HepG2 (cell line): Measurements from ENCODE around the gene ISLR2. TPM values are rescaled to one million over a fixed set of nuclear protein-coding genes. Genes with fewer than 3 reads are reported as not detected.

Experiments
- ATAC-seq: fragments of 200-7000 bp; cut with Tn5 transposase; 3 replicates; pipeline ENCODE4 v1.9.1; 2020; ENCODE audit warnings: mild to moderate bottlenecking, moderate library complexity
- BruUV-seq: library from RNA; stranded (reverse); fragments of 400-500 nt; replicated peaks from 2 replicates; lab custom pipeline; 2021; lab: Mats Ljungman, UMichigan
- CTCF ChIA-PET: fragments of 300-600 bp; formaldehyde crosslinking; extraction: SDS; loops from one replicate; lab custom pipeline; 2021; ENCODE audit warnings: low total read pairs, inconsistent platforms, low intra/inter-chr PET ratio; lab: Yijun Ruan, JAX
- POLR2A ChIA-PET: fragments of 350-600 bp; sonication (Branson Sonifier 250); formaldehyde crosslinking; loops from one replicate; lab custom pipeline; 2020; ENCODE audit warnings: antibody characterized with exemption, inconsistent platforms; lab: Yijun Ruan, JAX
- DNase-seq: peaks from one replicate; pipeline ENCODE4 v3.0.0-alpha.2; 2015; ENCODE audit warnings: low spot score
- FAIRE-seq: peaks from 3 replicates; lab custom pipeline; 2011; peaks lifted over from hg19 to GRCh38; lab: Jason Lieb, UNC
- H2AFZ ChIP-seq: one replicate; pipeline ENCODE4 v1.6.1; 2011; ENCODE audit warnings: low read length, inconsistent platforms
- H3K27ac ChIP-seq: fragments of 300-600 bp; 3 replicates; pipeline ENCODE4 v1.8.0; 2011; ENCODE audit warnings: mixed run types, mild to moderate bottlenecking, mixed read lengths, low read length, inconsistent platforms; ENCODE audit not compliant: insufficient read depth; ENCODE audit errors: extremely low read length
- H3K27me3 ChIP-seq, 2 experiments: fragments of 200-600 bp in 1 of 2; 2 replicates in 1 of 2; 3 replicates in 1 of 2; pipeline versions ENCODE4 v1.6.0 to v1.8.0; 2011; ENCODE audit warnings: low read length in 2 of 2, mild to moderate bottlenecking in 2 of 2, moderate library complexity in 2 of 2, inconsistent platforms in 1 of 2; ENCODE audit not compliant: insufficient read depth in 2 of 2, control insufficient read depth in 1 of 2
- H3K36me3 ChIP-seq, 2 experiments: fragments of 200-600 bp in 1 of 2; replicated peaks in 1 of 2; 2 replicates in 1 of 2; 3 replicates in 1 of 2; pipeline versions ENCODE4 v1.5.1 to v1.8.0; 2011; ENCODE audit warnings: low read length in 2 of 2, inconsistent platforms in 1 of 2; ENCODE audit not compliant: insufficient read depth in 2 of 2, control insufficient read depth in 1 of 2
- H3K4me1 ChIP-seq: 2 replicates; pipeline ENCODE4 v1.5.1; 2012; ENCODE audit warnings: low read length, inconsistent platforms; ENCODE audit not compliant: insufficient read depth
- H3K4me2 ChIP-seq: 2 replicates; pipeline ENCODE4 v1.6.0; 2011; ENCODE audit warnings: low read depth, low read length, inconsistent platforms
- H3K4me3 ChIP-seq, 3 experiments: fragments of 200-600 bp in 1 of 3; sonication (generic), shearing (Covaris generic) in 1 of 3; replicated peaks in 1 of 3; 2 replicates each; pipeline ENCODE4 v1.5.1; 2011 to 2016; ENCODE audit warnings: low read length in 3 of 3, inconsistent platforms in 2 of 3, low read depth in 2 of 3, mild to moderate bottlenecking in 2 of 3, control low read depth in 1 of 3, mixed read lengths in 1 of 3; ENCODE audit not compliant: insufficient read depth in 1 of 3
- H3K79me2 ChIP-seq: one replicate; pipeline ENCODE4 v1.6.1; 2011; ENCODE audit warnings: low read length, inconsistent platforms; ENCODE audit not compliant: insufficient read depth
- H3K9ac ChIP-seq: 2 replicates; pipeline ENCODE4 v1.6.0; 2011; ENCODE audit warnings: mild to moderate bottlenecking, low read depth, low read length, inconsistent platforms; ENCODE audit not compliant: insufficient read depth
- H3K9me3 ChIP-seq: 2 replicates; pipeline ENCODE4 v1.5.1; 2012; ENCODE audit warnings: mild to moderate bottlenecking, low read length
- H4K20me1 ChIP-seq: 2 replicates; pipeline ENCODE4 v1.6.0; 2011; ENCODE audit warnings: inconsistent platforms, mild to moderate bottlenecking, low read length, moderate library complexity; ENCODE audit not compliant: insufficient read depth
- AHR ChIP-seq: IDR thresholded peaks from 2 replicates; pipeline ENCODE4 v1.6.1; 2018; ENCODE audit warnings: missing genetic modification reagents, missing compliant biosample characterization
- ATF7 ChIP-seq, 2 experiments: fragments of 450-650 bp in 1 of 2; sonication (generic) in 1 of 2; formaldehyde crosslinking in 1 of 2; IDR thresholded peaks; 2 replicates each; pipeline versions ENCODE4 v1.4.0 to v1.6.1; 2016 to 2020; ENCODE audit warnings: antibody characterized with exemption in 1 of 2, mild to moderate bottlenecking in 1 of 2, missing genetic modification reagents in 1 of 2
- BCLAF1 ChIP-seq: fragments of 450-650 bp; IDR thresholded peaks from 2 replicates; pipeline ENCODE4 v1.6.1; 2017; ENCODE audit warnings: mild to moderate bottlenecking
- MTERF4 ChIP-seq: sonication (generic); formaldehyde crosslinking; IDR thresholded peaks from 2 replicates; pipeline ENCODE4 v1.8.0; 2023; ENCODE audit warnings: mild to moderate bottlenecking, missing genetic modification reagents
- MZF1 ChIP-seq: sonication (generic); formaldehyde crosslinking; IDR thresholded peaks from 2 replicates; pipeline ENCODE4 v1.8.1; 2023; ENCODE audit warnings: mild to moderate bottlenecking, missing genetic modification reagents, borderline replicate concordance
- PHF21A ChIP-seq: sonication (generic); formaldehyde crosslinking; IDR thresholded peaks from 2 replicates; pipeline ENCODE4 v1.5.0; 2020; ENCODE audit warnings: mild to moderate bottlenecking, missing genetic modification reagents
- ZKSCAN1 ChIP-seq: fragments of 150-350 bp; IDR thresholded peaks from 2 replicates; pipeline ENCODE4 v1.6.1; 2014; ENCODE audit warnings: low read length
- ZNF264 ChIP-seq: sonication (generic); formaldehyde crosslinking; IDR thresholded peaks from 2 replicates; pipeline ENCODE4 v1.4.0; 2020; ENCODE audit warnings: missing genetic modification reagents
- ZNF790 ChIP-seq: sonication (generic); formaldehyde crosslinking; IDR thresholded peaks from 2 replicates; pipeline ENCODE4 v1.8.0; 2022; ENCODE audit warnings: missing genetic modification reagents, mild to moderate bottlenecking, borderline replicate concordance
- ZNF839 ChIP-seq: sonication (generic); formaldehyde crosslinking; IDR thresholded peaks from 2 replicates; pipeline ENCODE4 v1.4.0; 2020; ENCODE audit warnings: missing genetic modification reagents, mild to moderate bottlenecking, borderline replicate concordance
- WGBS: methylation state at CpG from one replicate; pipeline ENCODE4 v1.1.6; 2017; ENCODE audit warnings: low lambda C conversion rate; 5-methylcytosine and 5-hydroxymethylcytosine counted together
- in situ Hi-C: cut with HindIII; loops from 2 replicates; pipeline ENCODE4 v1.10.0; 2017; ENCODE audit warnings: low pct_unique_long_range_greater_than_20kb; ENCODE audit not compliant: extremely low pct_ligation_motif_present
- intact Hi-C: fragments of 100-400 bp; cut with micrococcal nuclease; formaldehyde crosslinking; loops from one replicate; pipeline ENCODE4 v1.10.0; 2022; ENCODE audit not compliant: unreplicated experiment
- polyA plus RNA-seq, 8 experiments: library from polyadenylated mRNA; depleted of rRNA in 3 of 8; stranded (reverse) in 7 of 8; unstranded in 1 of 8; fragments of >200 nt; fragmentation: Illumina TruSeq in 4 of 8; extraction: Trizol in 4 of 8; gene quantifications; 2 replicates each; pipeline versions ENCODE4 v1.2.1 to v1.2.3, GENCODE V29; 2011 to 2016; ENCODE audit warnings: low read depth in 4 of 8, missing spikeins in 1 of 8, mixed read lengths in 1 of 8; ENCODE audit not compliant: insufficient read depth in 1 of 8
- total RNA-seq, 5 experiments: library from RNA; depleted of rRNA; stranded (reverse); fragments of >200 nt; fragmentation: Illumina TruSeq; extraction: Trizol; gene quantifications; 2 replicates each; pipeline ENCODE4 v1.2.3, GENCODE V29; 2016; ENCODE audit warnings: low read depth in 1 of 5
- TF ChIP-seq, protein P1 (sequence below): fragments of 450-650 bp; IDR thresholded peaks from 2 replicates; pipeline ENCODE4 v1.6.1; 2016

Gene ISLR2
- total and polyA plus RNA-seq, 2 of the 13 experiments (the other 11 are each of a cell fraction or from before 2014, with no cell fraction given): not detected

DNA sequence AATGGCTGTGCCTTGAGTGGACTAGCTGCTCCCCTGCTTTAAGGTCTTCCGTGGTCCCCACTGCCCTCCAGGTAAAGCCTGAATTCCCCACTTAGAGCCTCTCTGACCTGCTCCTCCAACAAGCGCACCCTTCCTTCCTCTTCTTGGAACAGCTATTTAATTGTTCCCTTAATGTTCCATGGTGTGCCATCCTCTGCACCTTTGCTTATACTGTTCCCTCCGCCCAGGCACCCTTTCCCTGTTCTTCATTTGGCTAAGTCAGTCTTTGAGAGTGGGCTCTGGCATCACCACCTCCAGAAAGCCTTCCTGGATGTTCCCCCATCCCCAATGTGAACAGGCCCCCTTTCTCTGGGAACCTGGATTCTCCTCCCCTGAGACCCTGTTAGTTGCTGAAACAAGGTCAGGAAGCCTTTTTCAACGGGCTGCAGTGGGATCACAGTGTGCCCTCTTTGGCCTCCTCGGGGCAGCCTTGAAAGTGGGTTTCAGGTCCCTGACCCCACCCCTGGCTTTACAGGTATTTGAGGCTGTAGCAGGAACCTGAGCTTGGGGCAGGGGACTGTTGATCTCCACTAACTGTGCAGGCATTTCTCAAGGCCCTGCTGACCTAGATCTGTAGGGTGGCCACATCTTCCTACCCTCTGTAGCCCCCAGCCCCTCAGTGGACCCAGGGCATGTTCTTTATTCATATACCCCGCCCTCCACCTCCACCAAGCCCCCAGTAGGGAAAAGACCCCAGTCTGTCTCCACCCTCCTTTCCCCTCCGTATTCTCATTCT lies 48.1 kb downstream of the ISLR2 start:
- intact Hi-C loops: no loop called here
- DNase-seq: no peak
- no peak overlapping the region for H3K27ac ChIP-seq
- TF ChIP-seq ZKSCAN1 (no peak), MZF1 (CRISPR knock-in tag) (no peak), ZNF839 (CRISPR knock-in tag) (no peak), ZNF264 (CRISPR knock-in tag) (no peak), ATF7 (IDR thresholded peaks at IDR 0.05) (no peak), ATF7 (CRISPR knock-in tag; IDR thresholded peaks at IDR 0.05) (no peak), PHF21A (CRISPR knock-in tag) (no peak), AHR (no peak), BCLAF1 (no peak), MTERF4 (CRISPR knock-in tag) (no peak), ZNF790 (no peak)
- TF ChIP-seq, protein P1, sequence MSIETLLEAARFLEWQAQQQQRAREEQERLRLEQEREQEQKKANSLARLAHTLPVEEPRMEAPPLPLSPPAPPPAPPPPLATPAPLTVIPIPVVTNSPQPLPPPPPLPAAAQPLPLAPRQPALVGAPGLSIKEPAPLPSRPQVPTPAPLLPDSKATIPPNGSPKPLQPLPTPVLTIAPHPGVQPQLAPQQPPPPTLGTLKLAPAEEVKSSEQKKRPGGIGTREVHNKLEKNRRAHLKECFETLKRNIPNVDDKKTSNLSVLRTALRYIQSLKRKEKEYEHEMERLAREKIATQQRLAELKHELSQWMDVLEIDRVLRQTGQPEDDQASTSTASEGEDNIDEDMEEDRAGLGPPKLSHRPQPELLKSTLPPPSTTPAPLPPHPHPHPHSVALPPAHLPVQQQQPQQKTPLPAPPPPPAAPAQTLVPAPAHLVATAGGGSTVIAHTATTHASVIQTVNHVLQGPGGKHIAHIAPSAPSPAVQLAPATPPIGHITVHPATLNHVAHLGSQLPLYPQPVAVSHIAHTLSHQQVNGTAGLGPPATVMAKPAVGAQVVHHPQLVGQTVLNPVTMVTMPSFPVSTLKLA: no peak
- TF ChIP-seq, all 625 proteins: peak for 0
- H3K4me3 ChIP-seq: no peak overlapping the region
- H3K36me3 ChIP-seq: no peaks in the 10 kb centered on the region
- WGBS: 28% methylated on average over 6 of the region's 7 CpGs
- no peak overlapping the region for H3K9ac ChIP-seq
- no peaks in the 10 kb centered on the region for H3K79me2 ChIP-seq
- H3K4me1 ChIP-seq: no peaks in the 10 kb centered on the region
- no TSS peak for BruUV-seq
- in situ Hi-C loops: no loop called here
- no peak overlapping the region for H2AFZ ChIP-seq
- ChIA-PET CTCF (no interaction called here), POLR2A (no interaction called here)
- H3K27me3 ChIP-seq: peaks cover 6 to 16% of the 10 kb centered on the region in 2 experiments; a peak in 4 of 5 replicates
- ATAC-seq (no peak), FAIRE-seq (no peak)
- H3K4me2 ChIP-seq: no peak overlapping the region
- H3K9me3 ChIP-seq: no peaks in the 10 kb centered on the region
- H4K20me1 ChIP-seq: no peaks in the 10 kb centered on the region
